A549 (cell line): ENCODE data around the gene DACT3. TPM values are rescaled to one million over a fixed set of nuclear protein-coding genes. Genes with fewer than 3 reads are reported as not detected.

Experiments used
- ATAC-seq, 2 experiments: fragments of 200-7000 bp in 1 of 2; fragments of >200 bp in 1 of 2; cut with Nextera tagmentation in 1 of 2; cut with Tn5 transposase in 1 of 2; 3 replicates each; pipeline versions ENCODE4 v1.8.0 to v1.9.1; 2018 to 2020; ENCODE audit warnings: mild to moderate bottlenecking in 1 of 2, moderate library complexity in 1 of 2
- CTCF ChIA-PET: fragments of 300-600 bp; sonication (Branson Sonifier 250); formaldehyde crosslinking; extraction: SDS; loops from one replicate; lab custom pipeline; 2021; ENCODE audit warnings: antibody characterized with exemption, inconsistent platforms; lab: Yijun Ruan, JAX
- POLR2A ChIA-PET: fragments of 350-600 bp; formaldehyde crosslinking; extraction: SDS; loops from one replicate; lab custom pipeline; 2021; ENCODE audit warnings: antibody characterized with exemption, inconsistent platforms; lab: Yijun Ruan, JAX
- DNase-seq, 2 experiments: peaks; one replicate each; pipeline versions ENCODE4 v3.0.0 to v3.0.0-alpha.2; 2011 to 2016; ENCODE audit warnings: low read depth in 1 of 2, low spot score in 1 of 2
- FAIRE-seq: peaks from 2 replicates; lab custom pipeline; 2011; peaks lifted over from hg19 to GRCh38; lab: Jason Lieb, UNC
- H3K27ac ChIP-seq, 2 experiments: fragments of >200 bp; sonication (Bioruptor Twin); formaldehyde crosslinking; 3 replicates each; pipeline ENCODE4 v1.5.1; 2016 to 2017
- H3K4me1 ChIP-seq: fragments of >200 bp; sonication (Bioruptor Twin); formaldehyde crosslinking; 3 replicates; pipeline ENCODE4 v1.6.1; 2016
- H3K4me2 ChIP-seq: fragments of >200 bp; sonication (Bioruptor Twin); formaldehyde crosslinking; 3 replicates; pipeline ENCODE4 v1.6.1; 2016
- H3K4me3 ChIP-seq: fragments of >200 bp; sonication (Bioruptor Twin); formaldehyde crosslinking; 3 replicates; pipeline ENCODE4 v1.5.1; 2016
- H3K9me3 ChIP-seq: fragments of >200 bp; sonication (Bioruptor Twin); formaldehyde crosslinking; 3 replicates; pipeline ENCODE4 v1.6.1; 2016
- CEBPB ChIP-seq, 2 experiments: fragments of >200 bp in 1 of 2; sonication (Bioruptor Twin) in 1 of 2; formaldehyde crosslinking in 1 of 2; IDR thresholded peaks; 2 replicates each; pipeline ENCODE4 v1.6.1; 2012 to 2016
- CHD2 ChIP-seq: fragments of 150-350 bp; IDR thresholded peaks from 2 replicates; pipeline ENCODE4 v1.6.1; 2014; ENCODE audit warnings: low read length; ENCODE audit not compliant: partially characterized antibody
- ESRRA ChIP-seq: fragments of 150-350 bp; IDR thresholded peaks from 2 replicates; pipeline ENCODE4 v1.6.1; 2014; ENCODE audit warnings: mild to moderate bottlenecking, low read length, borderline replicate concordance
- FOXS1 ChIP-seq: fragments of 250-450 bp; sonication (Bioruptor Pico); IDR thresholded peaks from 2 replicates; pipeline ENCODE4 v1.5.0; 2020; ENCODE audit warnings: mild to moderate bottlenecking, moderate library complexity
- HES2 ChIP-seq: fragments of >200 bp; sonication (Bioruptor Twin); formaldehyde crosslinking; IDR thresholded peaks from 2 replicates; pipeline ENCODE4 v1.6.1; 2016
- HOXA7 ChIP-seq: fragments of 250-450 bp; sonication (Bioruptor Pico); IDR thresholded peaks from 2 replicates; pipeline ENCODE4 v1.5.0; 2020; ENCODE audit warnings: mild to moderate bottlenecking, moderate library complexity
- KDM1A ChIP-seq: fragments of 200-600 bp; sonication (generic); IDR thresholded peaks from 2 replicates; pipeline ENCODE4 v1.6.1; 2016; ENCODE audit warnings: low read depth, mild to moderate bottlenecking
- KDM5A ChIP-seq: fragments of 200-600 bp; sonication (generic); IDR thresholded peaks from 2 replicates; pipeline ENCODE4 v1.6.1; 2016; ENCODE audit warnings: antibody characterized with exemption, mild to moderate bottlenecking
- MAFK ChIP-seq: fragments of 450-650 bp; IDR thresholded peaks from 2 replicates; pipeline ENCODE4 v1.6.1; 2014; ENCODE audit not compliant: partially characterized antibody
- NPAS2 ChIP-seq: fragments of 250-450 bp; sonication (Bioruptor Pico); IDR thresholded peaks from 2 replicates; pipeline ENCODE4 v1.8.0; 2022; ENCODE audit warnings: mild to moderate bottlenecking, moderate library complexity, borderline replicate concordance
- NR3C1 ChIP-seq: fragments of >200 bp; sonication (Bioruptor Twin); formaldehyde crosslinking; IDR thresholded peaks from 3 replicates; pipeline ENCODE4 v1.6.1; 2017
- POLR2A ChIP-seq: IDR thresholded peaks from 2 replicates; pipeline ENCODE4 v1.6.1; 2012; ENCODE audit warnings: mild to moderate bottlenecking, low read length
- RFX5 ChIP-seq: fragments of 450-650 bp; IDR thresholded peaks from 2 replicates; pipeline ENCODE4 v1.7.1; 2014; ENCODE audit warnings: antibody characterized with exemption, mild to moderate bottlenecking, moderate library complexity
- SMC3 ChIP-seq: fragments of >200 bp; sonication (Bioruptor Twin); formaldehyde crosslinking; IDR thresholded peaks from 3 replicates; pipeline ENCODE4 v1.6.1; 2018; ENCODE audit warnings: inconsistent platforms
- TFCP2L1 ChIP-seq: fragments of 250-450 bp; sonication (Bioruptor Pico); IDR thresholded peaks from 2 replicates; pipeline ENCODE4 v1.5.0; 2021; ENCODE audit warnings: mild to moderate bottlenecking
- TP53 ChIP-seq: fragments of 250-450 bp; sonication (Bioruptor Pico); IDR thresholded peaks from 2 replicates; pipeline ENCODE4 v1.5.0; 2021; ENCODE audit warnings: mild to moderate bottlenecking, moderate library complexity
- ZSCAN20 ChIP-seq: fragments of 250-450 bp; sonication (Bioruptor Pico); IDR thresholded peaks from 2 replicates; pipeline ENCODE4 v1.8.0; 2022; ENCODE audit warnings: mild to moderate bottlenecking, moderate library complexity
- WGBS: methylation state at CpG from one replicate; pipeline ENCODE4 v1.1.6; 2017; ENCODE audit errors: missing lambda C conversion rate; 5-methylcytosine and 5-hydroxymethylcytosine counted together
- polyA plus RNA-seq, 4 experiments: library from polyadenylated mRNA; depleted of rRNA in 3 of 4; stranded (reverse); fragments of >200 nt; fragmentation: RNase III in 1 of 4; extraction: RNeasy Plus Mini Kit Qiagen cat#74134 plus additional on column Dnase treatment in 1 of 4; gene quantifications; 2 replicates in 3 of 4; 3 replicates in 1 of 4; pipeline ENCODE4 v1.2.3, GENCODE V29; 2011 to 2017
- TF ChIP-seq, protein P1 (sequence below): fragments of 450-650 bp; IDR thresholded peaks from 2 replicates; pipeline ENCODE4 v1.6.1; 2014; ENCODE audit warnings: antibody characterized with exemption
- TF ChIP-seq, protein P2 (sequence below): fragments of 150-350 bp; IDR thresholded peaks from 2 replicates; pipeline ENCODE4 v1.6.1; 2014; ENCODE audit warnings: low read depth, mild to moderate bottlenecking, low read length

The DACT3 gene
- polyA plus RNA-seq, 2 of the 4 experiments (the other 2 are of a cell fraction) = 0.32 to 0.36 TPM

- FAIRE-seq = no peak
- H3K9me3 ChIP-seq = no peaks in the 10 kb centered on the region
- DNase-seq = no peak
- H3K4me1 ChIP-seq = no peaks in the 10 kb centered on the region
- H3K4me2 ChIP-seq = no peak overlapping the region
- POLR2A ChIA-PET = no interaction called here
- ATAC-seq = no peak
- no peak overlapping the region for H3K4me3 ChIP-seq
- TF ChIP-seq KDM1A (no peak), TFCP2L1 (CRISPR knock-in tag) (no peak), KDM5A (no peak), CHD2 (no peak), HES2 (no peak), NPAS2 (CRISPR knock-in tag) (no peak), CEBPB (IDR thresholded peaks at IDR 0.05) (no peak), FOXS1 (CRISPR knock-in tag) (no peak), ZSCAN20 (CRISPR knock-in tag) (no peak), POLR2A (no peak), TP53 (no peak)
- TF ChIP-seq, all 56 proteins: peak for 0
- CTCF ChIA-PET = interaction anchor here (0.8 to 6.8 kb wide), 8 partner anchors 10 to 85 kb away, joined by 3 to 48 read pairs (median 4); partner anchors contain the start of gene DACT3
- WGBS = 62% methylated on average over 3 of the region's 3 CpGs
- H3K27ac ChIP-seq = no peak overlapping the region
These were observed 24.2 kb upstream of the DACT3 start for GRCh38 chr19:46685189-46685588.

DNA sequence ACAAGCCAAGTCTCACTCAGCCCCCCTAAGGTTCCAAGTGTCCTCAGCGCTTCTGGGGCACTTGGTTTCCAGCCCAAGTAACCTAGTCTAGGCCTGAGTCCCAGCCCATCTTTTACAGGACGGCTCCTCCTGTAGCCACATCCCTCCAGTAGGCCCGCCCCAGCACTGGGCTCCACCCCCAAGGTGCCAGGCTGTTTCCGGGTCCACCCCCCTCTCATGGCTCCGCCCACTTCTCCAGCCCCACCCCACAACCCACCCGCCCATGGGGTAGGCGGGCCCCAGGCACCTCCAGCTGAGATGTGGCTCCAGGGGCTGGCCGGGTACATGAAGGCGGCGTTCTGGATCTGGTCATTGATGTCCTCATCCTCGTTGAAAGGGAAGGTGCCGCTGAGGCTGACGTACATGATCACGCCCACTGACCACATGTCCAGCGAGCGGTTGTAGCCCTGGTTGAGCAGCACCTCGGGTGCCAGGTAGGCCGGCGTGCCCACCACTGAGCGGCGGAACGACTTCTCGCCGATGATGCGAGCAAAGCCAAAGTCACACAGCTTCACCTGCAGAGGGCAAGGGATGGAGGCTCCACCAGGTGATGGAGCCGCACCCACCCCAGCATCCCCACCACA lies 17.2 kb upstream of the DACT3 start:
- H3K27ac ChIP-seq = no peak overlapping the region
- H3K4me2 ChIP-seq = no peak overlapping the region
- ATAC-seq = peak; percentile 64 to 84
- POLR2A ChIA-PET = no interaction called here
- FAIRE-seq = no peak
- peak; percentile 64 for DNase-seq
- H3K4me3 ChIP-seq = no peak overlapping the region
- CTCF ChIA-PET = interaction anchor here (1.1 to 7.8 kb wide), 5 partner anchors 16 to 148 kb away, joined by 3 to 100 read pairs (median 12); partner anchors contain the start of gene DACT3
- WGBS = 93% methylated on average over 20 of the region's 26 CpGs
- no peaks in the 10 kb centered on the region for H3K4me1 ChIP-seq
- TF ChIP-seq ZSCAN20 (CRISPR knock-in tag) (no peak), MAFK (no peak), HOXA7 (CRISPR knock-in tag) (no peak), SMC3 (no peak), NR3C1 (no peak), ESRRA (no peak)
- TF ChIP-seq, protein P1, sequence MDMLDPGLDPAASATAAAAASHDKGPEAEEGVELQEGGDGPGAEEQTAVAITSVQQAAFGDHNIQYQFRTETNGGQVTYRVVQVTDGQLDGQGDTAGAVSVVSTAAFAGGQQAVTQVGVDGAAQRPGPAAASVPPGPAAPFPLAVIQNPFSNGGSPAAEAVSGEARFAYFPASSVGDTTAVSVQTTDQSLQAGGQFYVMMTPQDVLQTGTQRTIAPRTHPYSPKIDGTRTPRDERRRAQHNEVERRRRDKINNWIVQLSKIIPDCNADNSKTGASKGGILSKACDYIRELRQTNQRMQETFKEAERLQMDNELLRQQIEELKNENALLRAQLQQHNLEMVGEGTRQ = no peak
- TF ChIP-seq, protein P2, sequence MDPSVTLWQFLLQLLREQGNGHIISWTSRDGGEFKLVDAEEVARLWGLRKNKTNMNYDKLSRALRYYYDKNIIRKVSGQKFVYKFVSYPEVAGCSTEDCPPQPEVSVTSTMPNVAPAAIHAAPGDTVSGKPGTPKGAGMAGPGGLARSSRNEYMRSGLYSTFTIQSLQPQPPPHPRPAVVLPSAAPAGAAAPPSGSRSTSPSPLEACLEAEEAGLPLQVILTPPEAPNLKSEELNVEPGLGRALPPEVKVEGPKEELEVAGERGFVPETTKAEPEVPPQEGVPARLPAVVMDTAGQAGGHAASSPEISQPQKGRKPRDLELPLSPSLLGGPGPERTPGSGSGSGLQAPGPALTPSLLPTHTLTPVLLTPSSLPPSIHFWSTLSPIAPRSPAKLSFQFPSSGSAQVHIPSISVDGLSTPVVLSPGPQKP = no peak
- H3K9me3 ChIP-seq = no peaks in the 10 kb centered on the region

GRCh38 chr19:46674416-46675178 lies 13.6 kb upstream of the DACT3 start:
- CTCF ChIA-PET = interaction anchor here (0.6 to 7.8 kb wide), 17 partner anchors 9 to 225 kb away, joined by 3 to 100 read pairs (median 5); partner anchors contain the start of gene DACT3
- H3K4me3 ChIP-seq = no peak overlapping the region
- H3K4me1 ChIP-seq = no peaks in the 10 kb centered on the region
- H3K4me2 ChIP-seq = no peak overlapping the region
- POLR2A ChIA-PET = no interaction called here
- peak in 1 of 2 experiments; percentile 61 for DNase-seq
- WGBS = 96% methylated on average over 21 of the region's 21 CpGs
- TF ChIP-seq RFX5 = peak; percentile 99
- TF ChIP-seq FOXS1 (CRISPR knock-in tag) = no peak
- TF ChIP-seq, all 56 proteins: peak for 1
- H3K9me3 ChIP-seq = no peaks in the 10 kb centered on the region
- no peak for FAIRE-seq
- no peak overlapping the region for H3K27ac ChIP-seq
- peak; percentile 35 to 89; a peak in 4 of 6 replicates for ATAC-seq
